K562 (cell line): Measurements from ENCODE around the gene CLDN11.

Source experiments
- NFATC3 ChIP-seq: fragments of 450-650 bp; IDR thresholded peaks from 2 replicates; pipeline ENCODE4 v1.6.1; 2017; ENCODE audit warnings: mild to moderate bottlenecking
- NFRKB ChIP-seq: fragments of 450-650 bp; IDR thresholded peaks from 2 replicates; pipeline ENCODE4 v1.6.1; 2016; ENCODE audit warnings: low read depth
- PRPF4 ChIP-seq: fragments of 200-400 bp; formaldehyde crosslinking; IDR thresholded peaks from one replicate; pipeline ENCODE4 v1.6.1; 2017; ENCODE audit warnings: low read length, low read depth, mild to moderate bottlenecking; ENCODE audit not compliant: insufficient read depth, poor library complexity, severe bottlenecking

DNA sequence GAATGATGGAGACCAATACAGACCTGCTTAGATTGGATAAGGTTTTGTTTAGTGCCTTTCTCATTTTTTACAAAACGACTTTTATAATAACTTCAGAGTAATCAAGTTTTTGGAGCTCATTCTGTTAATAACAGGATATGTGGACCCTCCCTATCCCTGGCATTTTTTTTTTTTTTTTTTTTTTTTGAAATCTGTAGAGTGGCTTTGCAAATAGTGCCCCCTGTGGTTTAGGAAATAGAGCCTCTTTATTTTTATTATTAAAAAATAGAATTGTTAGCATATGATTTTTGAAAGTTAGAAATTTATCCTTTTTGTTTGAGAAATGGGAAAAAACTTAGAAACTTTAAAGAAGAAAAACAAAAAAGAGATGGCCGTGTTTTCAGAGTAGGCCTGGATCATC is 49.7 kb upstream of the CLDN11 start:
- TF ChIP-seq NFATC3 (no peak), PRPF4 (no peak), NFRKB (no peak)
